Gastrocnemius medialis (tissue), 4 donors: Measurements from ENCODE around the gene TAS2R1. TPM values are rescaled to one million over a fixed set of nuclear protein-coding genes. Genes with fewer than 3 reads are reported as not detected.

Experiments
- ATAC-seq, 2 donors: fragments of 150-250 bp; one replicate each; pipeline ENCODE4 v1.9.1; 2016
- DNase-seq, 2 donors: peaks; one replicate each; pipeline ENCODE4 v3.0.0-alpha.2; 2019
- H3K27ac ChIP-seq, 4 donors: fragments of 200-600 bp; sonication (generic); 1 replicate in 1 of 4; 2 replicates in 3 of 4; pipeline ENCODE4 v1.5.1; 2016 to 2018; ENCODE audit warnings: mild to moderate bottlenecking in 2 of 4, moderate library complexity in 1 of 4
- H3K27me3 ChIP-seq, 3 donors: fragments of 200-600 bp; sonication (generic) in 2 of 3; 1 replicate in 1 of 3; 2 replicates in 2 of 3; pipeline versions ENCODE4 v1.5.1 to v1.6.0; 2016 to 2019; ENCODE audit warnings: mild to moderate bottlenecking in 1 of 3, moderate library complexity in 1 of 3
- H3K36me3 ChIP-seq, 2 donors: fragments of 200-600 bp; sonication (generic) in 1 of 2; one replicate each; pipeline ENCODE4 v1.5.1; 2017 to 2018
- H3K4me1 ChIP-seq, 2 donors: fragments of 200-600 bp; sonication (generic) in 1 of 2; one replicate each; pipeline ENCODE4 v1.5.1; 2016 to 2017; ENCODE audit warnings: mild to moderate bottlenecking in 2 of 2
- H3K4me3 ChIP-seq, 4 donors: fragments of 200-600 bp; sonication (generic) in 3 of 4; 1 replicate in 1 of 4; 2 replicates in 3 of 4; pipeline ENCODE4 v1.5.1; 2016 to 2019; ENCODE audit warnings: mild to moderate bottlenecking in 2 of 4
- H3K9me3 ChIP-seq, 3 donors: fragments of 200-600 bp; sonication (generic) in 2 of 3; 1 replicate in 1 of 3; 2 replicates in 2 of 3; pipeline ENCODE4 v1.5.1; 2016 to 2019
- CTCF ChIP-seq, 5 experiments: fragments of 450-650 bp in 3 of 5; fragments of 200-600 bp in 2 of 5; sonication (generic) in 2 of 5; IDR thresholded peaks in 4 of 5; conservative IDR thresholded peaks in 1 of 5; 1 replicate in 4 of 5; 2 replicates in 1 of 5; pipeline ENCODE4 v1.5.1; 2016 to 2019; ENCODE audit warnings: antibody characterized with exemption in 5 of 5, mild to moderate bottlenecking in 3 of 5, moderate library complexity in 3 of 5
- POLR2A ChIP-seq, 2 donors: fragments of 450-650 bp; IDR thresholded peaks; one replicate each; pipeline ENCODE4 v1.6.1; 2017; ENCODE audit warnings: antibody characterized with exemption in 2 of 2, mild to moderate bottlenecking in 2 of 2, moderate library complexity in 2 of 2
- in situ Hi-C, 4 donors: fragments of 200-750 bp; cut with MboI; loops; one replicate each; pipeline versions ENCODE4 v1.15.0 to v1.8.0; 2017; ENCODE audit warnings: low sequenced_read_pairs in 4 of 4
- intact Hi-C: fragments of 100-400 bp; cut with DNase I; formaldehyde crosslinking; loops from one replicate; pipeline ENCODE4 v1.15.1; 2023; ENCODE audit warnings: low total_unique reads
- total RNA-seq, 4 donors: library from RNA; depleted of rRNA; stranded (reverse); fragments of >200 nt; gene quantifications; one replicate each; pipeline versions ENCODE4 v1.1.0 to v1.2.3, GENCODE V29; 2016

Gene TAS2R1
- total RNA-seq, 4 donors from 2014 or later: not detected

GRCh38 chr5:9621379-9621903 is 8.7 kb downstream of the TAS2R1 start:
- in situ Hi-C loops (no loop called here), intact Hi-C loops (no loop called here)
- Histone ChIP-seq H3K4me1 (no peaks in the 10 kb centered on the region), H3K36me3 (no peaks in the 10 kb centered on the region), H3K9me3 (no peaks in the 10 kb centered on the region), H3K4me3 (no peak overlapping the region), H3K27ac (no peak overlapping the region), H3K27me3 (no peaks in the 10 kb centered on the region)
- TF ChIP-seq POLR2A (IDR thresholded peaks at IDR 0.05): no peak
- TF ChIP-seq CTCF (IDR thresholded peaks at IDR 0.05 in 4 of 5, conservative IDR thresholded peaks at IDR 0.05 in 1 of 5): no peak
- ATAC-seq: no peak
- no peak for DNase-seq

GRCh38 chr5:9619331-9620092 is 10.6 kb downstream of the TAS2R1 start:
- no peak for DNase-seq
- in situ Hi-C loops: no loop called here
- no peaks in the 10 kb centered on the region for H3K9me3 ChIP-seq

GRCh38 chr5:9617739-9618504 is 12.2 kb downstream of the TAS2R1 start:
- DNase-seq (no peak), ATAC-seq (no peak)
- Histone ChIP-seq H3K27me3 (no peaks in the 10 kb centered on the region), H3K4me1 (no peaks in the 10 kb centered on the region), H3K4me3 (no peak overlapping the region), H3K27ac (no peak overlapping the region), H3K36me3 (no peaks in the 10 kb centered on the region), H3K9me3 (no peaks in the 10 kb centered on the region)
- in situ Hi-C loops: no loop called here
- TF ChIP-seq POLR2A (IDR thresholded peaks at IDR 0.05) (no peak), CTCF (IDR thresholded peaks at IDR 0.05 in 4 of 5, conservative IDR thresholded peaks at IDR 0.05 in 1 of 5) (no peak)
- intact Hi-C loops: no loop called here

More at GRCh38 chr5:9619331-9620092, 10.6 kb downstream of the TAS2R1 start:
- no peaks in the 10 kb centered on the region for H3K4me1 ChIP-seq
- H3K4me3 ChIP-seq: no peak overlapping the region
- H3K27ac ChIP-seq: no peak overlapping the region
- H3K27me3 ChIP-seq: no peaks in the 10 kb centered on the region
- no peak for ATAC-seq
- no peaks in the 10 kb centered on the region for H3K36me3 ChIP-seq
- no peak for TF ChIP-seq POLR2A (IDR thresholded peaks at IDR 0.05)
- TF ChIP-seq CTCF (IDR thresholded peaks at IDR 0.05 in 4 of 5, conservative IDR thresholded peaks at IDR 0.05 in 1 of 5): no peak
- intact Hi-C loops: no loop called here

GRCh38 chr5:9617221-9617620 is 12.9 kb downstream of the TAS2R1 start:
- in situ Hi-C loops: no loop called here
- Histone ChIP-seq H3K4me3 (no peak overlapping the region), H3K27ac (no peak overlapping the region), H3K4me1 (no peaks in the 10 kb centered on the region), H3K9me3 (no peaks in the 10 kb centered on the region), H3K36me3 (no peaks in the 10 kb centered on the region), H3K27me3 (no peaks in the 10 kb centered on the region)
- intact Hi-C loops: no loop called here
- no peak for TF ChIP-seq POLR2A (IDR thresholded peaks at IDR 0.05)
- no peak for TF ChIP-seq CTCF (IDR thresholded peaks at IDR 0.05 in 4 of 5, conservative IDR thresholded peaks at IDR 0.05 in 1 of 5)
- DNase-seq (no peak), ATAC-seq (no peak)
